Measurements from ENCODE around the gene SHB.

DNA sequence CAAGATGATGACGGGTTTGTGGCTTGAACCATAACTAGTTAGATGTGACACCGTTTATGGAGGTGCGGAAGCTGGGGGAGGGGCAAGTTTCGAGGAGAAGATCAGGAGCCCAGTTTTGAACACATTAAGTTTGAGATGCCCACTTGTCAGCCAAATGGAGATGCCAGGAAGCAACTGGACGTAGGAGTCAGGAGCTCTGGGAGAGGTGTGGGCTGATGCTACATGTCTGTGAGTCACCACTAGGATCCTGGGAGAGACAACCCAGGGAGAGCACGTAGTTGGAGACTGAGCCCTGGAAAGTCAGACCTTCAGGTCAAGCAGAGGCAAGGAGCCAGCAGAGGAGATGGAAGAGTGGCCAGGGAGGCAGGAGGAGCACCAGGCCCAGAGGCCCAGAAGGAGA lies 116.3 kb downstream of the SHB start:
- TF ChIP-seq, protein P1, sequence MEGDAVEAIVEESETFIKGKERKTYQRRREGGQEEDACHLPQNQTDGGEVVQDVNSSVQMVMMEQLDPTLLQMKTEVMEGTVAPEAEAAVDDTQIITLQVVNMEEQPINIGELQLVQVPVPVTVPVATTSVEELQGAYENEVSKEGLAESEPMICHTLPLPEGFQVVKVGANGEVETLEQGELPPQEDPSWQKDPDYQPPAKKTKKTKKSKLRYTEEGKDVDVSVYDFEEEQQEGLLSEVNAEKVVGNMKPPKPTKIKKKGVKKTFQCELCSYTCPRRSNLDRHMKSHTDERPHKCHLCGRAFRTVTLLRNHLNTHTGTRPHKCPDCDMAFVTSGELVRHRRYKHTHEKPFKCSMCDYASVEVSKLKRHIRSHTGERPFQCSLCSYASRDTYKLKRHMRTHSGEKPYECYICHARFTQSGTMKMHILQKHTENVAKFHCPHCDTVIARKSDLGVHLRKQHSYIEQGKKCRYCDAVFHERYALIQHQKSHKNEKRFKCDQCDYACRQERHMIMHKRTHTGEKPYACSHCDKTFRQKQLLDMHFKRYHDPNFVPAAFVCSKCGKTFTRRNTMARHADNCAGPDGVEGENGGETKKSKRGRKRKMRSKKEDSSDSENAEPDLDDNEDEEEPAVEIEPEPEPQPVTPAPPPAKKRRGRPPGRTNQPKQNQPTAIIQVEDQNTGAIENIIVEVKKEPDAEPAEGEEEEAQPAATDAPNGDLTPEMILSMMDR (IDR thresholded peaks at IDR 0.05), result no peak
- TF ChIP-seq ZFX (IDR thresholded peaks at IDR 0.05; ENCODE audit: borderline replicate concordance), result no peak

Measured in 22Rv1 (cell line).